Osteoblast (primary cell): ENCODE data around the gene GSK3B. TPM values are rescaled to one million over a fixed set of nuclear protein-coding genes. Genes with fewer than 3 reads are reported as not detected.

ENCODE experiments used
- DNase-seq: peaks from one replicate; pipeline ENCODE4 v3.0.0; 2011; ENCODE audit warnings: low spot score, mixed read lengths; ENCODE audit not compliant: insufficient read length; ENCODE audit errors: missing footprints
- H2AFZ ChIP-seq: 2 replicates; pipeline ENCODE4 v1.6.0; 2011; ENCODE audit warnings: mild to moderate bottlenecking, low read length
- H3K27ac ChIP-seq: 2 replicates; pipeline ENCODE4 v1.5.1; 2011; ENCODE audit warnings: mild to moderate bottlenecking, low read depth, low read length, moderate library complexity
- H3K27me3 ChIP-seq: 2 replicates; pipeline ENCODE4 v1.6.0; 2012; ENCODE audit warnings: mild to moderate bottlenecking, control low read depth, inconsistent platforms, low read length, moderate library complexity; ENCODE audit not compliant: insufficient read depth
- H3K36me3 ChIP-seq: 2 replicates; pipeline ENCODE4 v1.5.1; 2011; ENCODE audit warnings: mild to moderate bottlenecking, low read length, control low read depth, moderate library complexity; ENCODE audit not compliant: insufficient read depth
- H3K4me1 ChIP-seq: 2 replicates; pipeline ENCODE4 v1.5.1; 2011; ENCODE audit warnings: mild to moderate bottlenecking, low read length, control low read depth, moderate library complexity; ENCODE audit not compliant: insufficient read depth
- H3K4me2 ChIP-seq: 2 replicates; pipeline ENCODE4 v1.6.0; 2011; ENCODE audit warnings: mild to moderate bottlenecking, low read length; ENCODE audit not compliant: insufficient read depth
- H3K4me3 ChIP-seq: fragments of 200-600 bp; sonication (generic); 3 replicates; pipeline ENCODE4 v1.5.1; 2012; ENCODE audit warnings: mild to moderate bottlenecking, low read length, inconsistent platforms; ENCODE audit not compliant: insufficient read depth
- H3K79me2 ChIP-seq: 2 replicates; pipeline ENCODE4 v1.6.0; 2012; ENCODE audit warnings: mild to moderate bottlenecking, low read length, control low read depth, inconsistent platforms; ENCODE audit not compliant: insufficient read depth
- H3K9me3 ChIP-seq: 2 replicates; pipeline ENCODE4 v1.5.1; 2011; ENCODE audit warnings: low read depth, low read length, control low read depth
- H4K20me1 ChIP-seq: 2 replicates; pipeline ENCODE4 v1.6.0; 2012; ENCODE audit warnings: mild to moderate bottlenecking, low read length, control low read depth; ENCODE audit not compliant: insufficient read depth
- CTCF ChIP-seq: IDR thresholded peaks from 2 replicates; pipeline ENCODE4 v1.5.1; 2011; ENCODE audit warnings: mild to moderate bottlenecking, low read depth, low read length, moderate library complexity; ENCODE audit errors: extremely low read depth
- total RNA-seq: library from RNA; depleted of rRNA; stranded (reverse); fragments of >200 nt; gene quantifications from 2 replicates; pipeline ENCODE4 v1.2.3, GENCODE V29; 2012

GSK3B gene
- total RNA-seq, 1 donor = 87.9 TPM

DNA sequence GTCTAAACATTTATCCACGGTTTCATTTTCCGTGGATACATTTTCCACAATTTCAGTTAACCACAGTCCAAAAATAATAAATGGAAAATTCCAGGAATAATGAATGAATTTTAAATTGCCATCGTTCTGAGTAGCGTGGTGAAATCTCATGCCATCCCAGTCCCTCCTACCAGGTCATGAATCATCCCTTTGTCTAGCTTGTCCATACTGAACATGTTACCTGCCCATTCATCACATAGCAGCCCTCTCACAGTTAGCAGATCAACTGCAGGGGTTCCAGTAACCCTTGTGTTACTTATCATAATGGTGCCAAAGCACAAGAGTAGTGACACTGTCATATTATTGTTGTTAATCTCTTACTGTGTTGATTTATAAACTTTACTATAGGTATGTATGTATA, 124.5 kb downstream of the GSK3B start:
- H3K27ac ChIP-seq = no peak overlapping the region
- H3K27me3 ChIP-seq = no peaks in the 10 kb centered on the region
- H3K79me2 ChIP-seq = peaks cover 86% of the 10 kb centered on the region
- H4K20me1 ChIP-seq = peaks cover 42% of the 10 kb centered on the region
- DNase-seq = no peak
- no peaks in the 10 kb centered on the region for H3K36me3 ChIP-seq
- H3K4me2 ChIP-seq = no peak overlapping the region
- TF ChIP-seq CTCF = no peak
- H3K9me3 ChIP-seq = no peaks in the 10 kb centered on the region
- no peak overlapping the region for H3K4me3 ChIP-seq
- no peak overlapping the region for H2AFZ ChIP-seq
- peaks cover 3% of the 10 kb centered on the region for H3K4me1 ChIP-seq

- peaks cover 44% of the 10 kb centered on the region for H4K20me1 ChIP-seq
- no peak overlapping the region for H2AFZ ChIP-seq
- no peak overlapping the region for H3K27ac ChIP-seq
- H3K9me3 ChIP-seq = no peaks in the 10 kb centered on the region
- DNase-seq = no peak
- peaks cover 3% of the 10 kb centered on the region for H3K4me1 ChIP-seq
- no peak overlapping the region for H3K4me2 ChIP-seq
- no peaks in the 10 kb centered on the region for H3K27me3 ChIP-seq
- TF ChIP-seq CTCF = no peak
- no peak overlapping the region for H3K4me3 ChIP-seq
- H3K36me3 ChIP-seq = no peaks in the 10 kb centered on the region
- H3K79me2 ChIP-seq = peaks cover 87% of the 10 kb centered on the region
These were observed 126.8 kb downstream of the GSK3B start for GRCh38 chr3:119967353-119968006.

DNA sequence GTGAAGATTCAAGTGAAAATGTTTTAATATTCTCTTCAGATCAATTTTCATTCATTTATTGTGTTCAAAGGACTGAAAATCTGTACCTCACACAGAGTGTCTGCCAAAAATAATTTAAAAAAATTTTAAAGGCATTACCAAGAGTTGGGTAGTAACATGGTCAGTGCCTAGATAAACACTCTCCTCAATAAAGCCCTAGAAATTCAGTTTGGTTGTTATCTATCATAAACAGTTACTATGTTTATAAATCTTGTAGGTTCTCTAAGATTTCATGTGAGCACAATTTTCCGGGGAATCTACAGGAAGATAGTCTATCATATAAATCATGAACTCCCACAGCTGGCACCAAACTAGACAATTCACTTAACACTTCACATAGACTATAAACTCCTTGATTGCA, 128.6 kb downstream of the GSK3B start:
- DNase-seq = peak; percentile 54
- TF ChIP-seq CTCF = no peak
- Histone ChIP-seq H4K20me1 (peaks cover 53% of the 10 kb centered on the region), H3K4me3 (no peak overlapping the region), H3K79me2 (peaks cover 92% of the 10 kb centered on the region), H3K27me3 (no peaks in the 10 kb centered on the region), H3K27ac (no peak overlapping the region), H3K4me1 (peaks cover 3% of the 10 kb centered on the region), H3K36me3 (no peaks in the 10 kb centered on the region), H3K4me2 (no peak overlapping the region), H3K9me3 (no peaks in the 10 kb centered on the region), H2AFZ (no peak overlapping the region)

DNA sequence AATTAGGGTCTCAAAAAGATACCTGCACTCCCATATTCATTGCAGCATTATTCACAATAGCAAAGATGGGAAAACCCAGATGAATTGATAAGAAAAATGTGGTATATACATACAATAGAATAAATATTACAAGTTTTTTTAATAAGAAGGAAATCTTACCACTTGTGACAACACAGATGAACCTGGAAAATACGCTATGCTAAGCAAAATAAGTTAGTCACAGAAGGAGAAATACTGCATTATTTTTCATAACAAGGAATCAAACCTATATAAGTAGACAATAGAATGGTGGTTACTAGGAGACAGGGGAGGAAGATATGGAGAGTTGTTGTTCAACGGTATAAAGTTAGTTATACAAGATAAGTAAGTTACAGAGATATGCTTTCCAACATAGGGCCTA, 130.0 kb downstream of the GSK3B start:
- no peak overlapping the region for H2AFZ ChIP-seq
- TF ChIP-seq CTCF = no peak
- H3K36me3 ChIP-seq = no peaks in the 10 kb centered on the region
- no peak overlapping the region for H3K4me2 ChIP-seq
- H4K20me1 ChIP-seq = peaks cover 56% of the 10 kb centered on the region
- no peak overlapping the region for H3K4me3 ChIP-seq
- H3K27me3 ChIP-seq = no peaks in the 10 kb centered on the region
- H3K9me3 ChIP-seq = no peaks in the 10 kb centered on the region
- no peaks in the 10 kb centered on the region for H3K4me1 ChIP-seq
- no peak for DNase-seq
- H3K27ac ChIP-seq = no peak overlapping the region
- peaks cover 94% of the 10 kb centered on the region for H3K79me2 ChIP-seq
